Tibial artery (tissue), 4 donors: Measurements from ENCODE around the gene PLOD3.

Experiments
- DNase-seq, 2 donors: peaks; one replicate each; pipeline ENCODE4 v3.0.0-alpha.2; 2019
- H3K27ac ChIP-seq, 2 donors: fragments of 200-600 bp; sonication (generic) in 1 of 2; 1 replicate in 1 of 2; 2 replicates in 1 of 2; pipeline ENCODE4 v1.5.1; 2018 to 2019; ENCODE audit warnings: mild to moderate bottlenecking in 1 of 2
- H3K27me3 ChIP-seq, 2 donors: fragments of 200-600 bp; sonication (generic) in 1 of 2; one replicate each; pipeline versions ENCODE4 v1.5.1 to v1.6.0; 2016 to 2019
- H3K36me3 ChIP-seq, 3 donors: fragments of 200-600 bp; sonication (generic) in 2 of 3; one replicate each; pipeline ENCODE4 v1.5.1; 2016 to 2019; ENCODE audit warnings: mild to moderate bottlenecking in 2 of 3
- H3K4me1 ChIP-seq, 4 donors: fragments of 200-600 bp; sonication (generic) in 2 of 4; 1 replicate in 3 of 4; 2 replicates in 1 of 4; pipeline ENCODE4 v1.5.1; 2016 to 2019
- H3K4me3 ChIP-seq, 2 donors: fragments of 200-600 bp; sonication (generic) in 1 of 2; 1 replicate in 1 of 2; 2 replicates in 1 of 2; pipeline ENCODE4 v1.5.1; 2018 to 2019; ENCODE audit warnings: mild to moderate bottlenecking in 2 of 2
- H3K9me3 ChIP-seq, 3 donors: fragments of 200-600 bp; sonication (generic) in 1 of 3; one replicate each; pipeline ENCODE4 v1.5.1; 2016 to 2019
- CTCF ChIP-seq, 2 experiments: fragments of 200-600 bp in 1 of 2; fragments of 450-650 bp in 1 of 2; IDR thresholded peaks; one replicate each; pipeline ENCODE4 v1.5.1; 2017 to 2019; ENCODE audit warnings: antibody characterized with exemption in 2 of 2, mild to moderate bottlenecking in 1 of 2, moderate library complexity in 1 of 2
- intact Hi-C: fragments of 100-400 bp; cut with DNase I; formaldehyde crosslinking; loops from one replicate; pipeline ENCODE4 v1.15.0; 2023; ENCODE audit warnings: low total_unique reads

Gene PLOD3

GRCh38 chr7:101243646-101244374 is 26.4 kb upstream of the PLOD3 start:
- no peaks in the 10 kb centered on the region for H3K27me3 ChIP-seq
- peaks cover 11 to 26% (median 24%) of the 10 kb centered on the region in 3 donors for H3K36me3 ChIP-seq
- peak overlapping the region; percentile 64 to 81 for H3K4me3 ChIP-seq
- no peak for TF ChIP-seq CTCF (IDR thresholded peaks at IDR 0.05)
- no peaks in the 10 kb centered on the region for H3K9me3 ChIP-seq
- DNase-seq = no peak
- H3K4me1 ChIP-seq = peaks cover 5 to 31% (median 20%) of the 10 kb centered on the region in 4 donors
- peak overlapping the region; percentile 96 to 99 for H3K27ac ChIP-seq
- intact Hi-C loops = no loop called here

GRCh38 chr7:101241443-101242349 is 24.3 kb upstream of the PLOD3 start:
- Histone ChIP-seq H3K27me3 (no peaks in the 10 kb centered on the region), H3K4me3 (no peak overlapping the region), H3K4me1 (peaks cover 5 to 36% (median 26%) of the 10 kb centered on the region in 4 donors), H3K36me3 (peaks cover 15 to 45% (median 35%) of the 10 kb centered on the region in 3 donors), H3K27ac (no peak overlapping the region), H3K9me3 (no peaks in the 10 kb centered on the region)
- no peak for DNase-seq
- TF ChIP-seq CTCF (IDR thresholded peaks at IDR 0.05) = no peak
- intact Hi-C loops = no loop called here

DNA sequence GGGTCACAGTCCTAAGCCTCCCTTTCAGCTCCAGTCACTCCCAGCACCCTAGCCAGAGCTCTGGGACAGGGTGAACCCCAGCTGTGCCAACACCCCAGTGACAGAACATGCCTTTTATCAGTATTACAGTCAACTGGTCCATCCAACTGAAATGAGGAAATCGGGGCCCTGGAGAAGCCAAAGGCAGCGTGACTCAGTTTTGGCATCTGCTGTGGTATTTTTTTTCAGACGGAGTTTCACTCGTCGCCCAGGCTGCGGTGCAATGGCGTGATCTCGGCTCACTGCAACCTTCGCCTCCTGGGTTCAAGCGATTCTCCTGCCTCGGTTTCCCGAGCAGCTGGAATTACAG is 23.6 kb upstream of the PLOD3 start:
- H3K4me3 ChIP-seq = no peak overlapping the region
- H3K4me1 ChIP-seq = peaks cover 5 to 34% (median 24%) of the 10 kb centered on the region in 4 donors
- no peak for DNase-seq
- intact Hi-C loops = no loop called here
- no peak for TF ChIP-seq CTCF (IDR thresholded peaks at IDR 0.05)
- no peaks in the 10 kb centered on the region for H3K27me3 ChIP-seq
- H3K36me3 ChIP-seq = peaks cover 15 to 52% (median 39%) of the 10 kb centered on the region in 3 donors
- no peak overlapping the region for H3K27ac ChIP-seq
- H3K9me3 ChIP-seq = no peaks in the 10 kb centered on the region

DNA sequence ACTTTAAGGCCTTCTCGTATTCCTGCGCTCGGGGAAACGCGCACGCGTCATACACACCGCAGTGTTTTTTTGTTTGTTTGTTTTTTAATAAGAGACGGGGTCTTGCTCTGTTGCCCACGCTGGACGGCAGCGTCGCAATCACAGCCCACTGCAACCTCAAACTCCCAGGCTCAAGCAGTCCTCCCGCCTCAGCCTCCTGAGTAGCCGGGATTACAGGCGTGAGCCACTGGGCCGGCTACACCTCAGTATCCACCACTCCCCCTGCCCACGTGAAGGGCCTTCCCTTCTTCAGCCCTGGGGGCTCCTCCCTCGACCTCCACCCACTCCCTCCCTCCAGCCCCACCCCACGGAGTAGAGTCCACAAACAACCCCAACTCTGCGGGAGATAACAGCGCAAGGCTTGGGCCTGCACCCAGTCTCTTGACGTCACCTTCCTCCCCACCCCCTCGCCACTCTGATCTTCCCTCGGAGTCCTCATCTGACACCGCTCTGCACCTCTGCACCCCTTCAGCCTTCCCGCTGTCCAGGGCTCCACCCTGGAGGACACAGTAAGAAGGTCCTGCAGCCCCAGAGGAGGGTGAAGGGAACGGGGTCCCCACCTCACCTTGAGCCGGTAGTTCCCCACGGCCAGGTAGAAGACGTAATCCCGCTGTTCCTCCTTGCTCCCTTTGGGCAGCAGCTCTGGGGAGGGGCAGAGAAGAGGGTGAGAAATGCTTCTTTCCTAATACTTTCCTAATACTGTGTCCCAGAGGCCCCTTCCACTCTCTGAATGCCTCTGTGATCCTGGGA is 23.0 kb upstream of the PLOD3 start:
- no peak for TF ChIP-seq CTCF (IDR thresholded peaks at IDR 0.05)
- no peak for DNase-seq
- intact Hi-C loops = no loop called here
- Histone ChIP-seq H3K27ac (no peak overlapping the region), H3K9me3 (no peaks in the 10 kb centered on the region), H3K4me1 (peaks cover 4 to 28% (median 20%) of the 10 kb centered on the region in 4 donors), H3K36me3 (peaks cover 15 to 58% (median 41%) of the 10 kb centered on the region in 3 donors), H3K4me3 (no peak overlapping the region), H3K27me3 (no peaks in the 10 kb centered on the region)

DNA sequence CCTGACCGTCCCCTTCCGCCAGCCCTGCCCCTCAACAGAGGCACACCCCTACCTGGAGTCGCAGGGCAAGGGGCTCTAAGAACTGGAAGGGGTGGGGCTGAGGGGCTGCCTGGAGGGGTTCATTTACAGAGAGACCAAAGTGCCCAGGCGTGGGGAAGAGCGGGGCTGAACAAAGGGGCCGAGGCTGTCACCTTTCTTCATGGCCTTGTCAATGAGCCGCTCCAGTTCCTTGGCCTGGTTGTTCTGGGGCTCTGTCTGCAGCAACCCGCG is 22.5 kb upstream of the PLOD3 start:
- H3K4me3 ChIP-seq = no peak overlapping the region
- no peaks in the 10 kb centered on the region for H3K9me3 ChIP-seq
- no peak for TF ChIP-seq CTCF (IDR thresholded peaks at IDR 0.05)
- DNase-seq = no peak
- H3K36me3 ChIP-seq = peaks cover 15 to 58% (median 41%) of the 10 kb centered on the region in 3 donors
- H3K27me3 ChIP-seq = no peaks in the 10 kb centered on the region
- intact Hi-C loops = no loop called here
- H3K4me1 ChIP-seq = peaks cover 0 to 26% (median 16%) of the 10 kb centered on the region in 4 donors
- H3K27ac ChIP-seq = no peak overlapping the region
